ENCODE data around the gene DUSP21.
"Not testable (repeated sequence)": the region's sequence is repeated elsewhere in the genome, so short reads cannot be mapped to it uniquely, and the experiment has no call there.

Gene DUSP21

DNA sequence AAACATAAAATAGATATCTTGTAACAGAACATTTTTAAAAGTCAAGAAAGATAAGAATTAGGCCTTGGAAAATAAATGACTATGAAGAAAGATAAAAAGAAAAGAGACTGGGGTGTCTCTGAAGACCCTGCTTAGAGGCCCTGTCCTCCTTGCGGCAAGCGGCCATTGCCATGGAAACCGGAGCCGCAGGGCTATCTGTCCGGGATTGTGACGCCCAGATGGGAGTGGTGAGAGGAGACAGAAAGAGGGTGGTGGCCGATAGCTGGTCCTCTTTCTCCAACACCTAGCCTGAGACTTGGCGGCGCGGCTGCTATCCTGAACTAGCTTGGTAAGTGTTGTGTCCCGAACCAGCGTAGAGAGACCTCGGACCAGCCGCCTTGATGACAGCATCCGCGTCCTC, at the start of gene DUSP21:
DUSP21 (plus strand) TSS at position 269 of the 400 bp plus-strand sequence; CDS start at position 381, 112 bp downstream.
- in situ Hi-C loops (cut with HindIII; ENCODE audit: low pct_unique_long_range_greater_than_20kb, low sequenced_read_pairs): no loop called here
- DNase-seq (ENCODE audit: low read depth in 1 of 2, low spot score in 1 of 2): no peak
- no peak for TF ChIP-seq JUND (IDR thresholded peaks at IDR 0.05; ENCODE audit: low read depth)

DNA sequence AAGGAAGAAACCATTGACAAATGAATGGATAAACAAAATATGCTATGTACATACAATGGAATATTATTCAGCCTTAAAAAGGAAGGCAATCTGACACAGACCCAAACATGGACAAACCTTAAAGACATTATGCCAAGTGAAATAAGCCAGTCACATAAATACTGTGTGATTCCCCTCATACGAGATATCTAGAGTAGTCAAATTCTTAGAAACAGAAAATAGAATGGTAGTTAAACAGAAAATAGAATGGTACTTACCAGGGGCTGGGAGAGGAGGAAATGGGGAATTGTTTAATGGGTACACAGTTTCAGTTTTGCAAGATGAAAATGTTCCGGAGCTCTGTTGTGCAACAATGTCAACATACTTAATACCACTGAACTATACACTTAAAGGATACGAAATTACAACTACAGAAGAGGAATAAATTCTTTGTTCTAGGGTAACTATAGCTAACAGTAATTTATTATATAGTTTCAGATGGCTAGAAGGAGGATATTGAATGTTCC, 47.8 kb upstream of the DUSP21 start:
- no peak for TF ChIP-seq JUND (IDR thresholded peaks at IDR 0.05; ENCODE audit: low read depth)
- in situ Hi-C loops (cut with HindIII; ENCODE audit: low pct_unique_long_range_greater_than_20kb, low sequenced_read_pairs): no loop called here
- peak in 1 of 2 experiments; percentile 15 for DNase-seq (ENCODE audit: low read depth in 1 of 2, low spot score in 1 of 2)

DNA sequence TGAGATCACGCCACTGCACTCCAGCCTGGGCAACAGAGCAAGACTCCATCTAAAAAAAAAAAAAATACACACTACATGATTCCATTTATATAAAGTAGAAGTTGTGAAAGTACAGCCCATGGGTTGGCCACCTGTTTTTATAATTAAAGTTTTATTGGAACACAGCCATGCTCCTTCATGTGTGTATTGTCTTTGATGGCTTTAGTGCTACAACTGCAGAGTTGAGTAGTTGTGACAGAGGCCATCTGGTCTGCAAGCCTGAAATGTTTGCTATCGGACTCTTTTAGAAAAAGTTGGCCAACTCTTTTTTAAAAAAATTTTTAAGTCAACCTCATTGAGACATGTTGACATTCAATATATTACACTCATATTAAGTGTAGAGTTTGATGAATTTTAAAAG, 41.2 kb upstream of the DUSP21 start:
- no peak for DNase-seq (ENCODE audit: low read depth in 1 of 2, low spot score in 1 of 2)
- in situ Hi-C loops (cut with HindIII; ENCODE audit: low pct_unique_long_range_greater_than_20kb, low sequenced_read_pairs): no loop called here
- TF ChIP-seq JUND (IDR thresholded peaks at IDR 0.05; ENCODE audit: low read depth): no peak

DNA sequence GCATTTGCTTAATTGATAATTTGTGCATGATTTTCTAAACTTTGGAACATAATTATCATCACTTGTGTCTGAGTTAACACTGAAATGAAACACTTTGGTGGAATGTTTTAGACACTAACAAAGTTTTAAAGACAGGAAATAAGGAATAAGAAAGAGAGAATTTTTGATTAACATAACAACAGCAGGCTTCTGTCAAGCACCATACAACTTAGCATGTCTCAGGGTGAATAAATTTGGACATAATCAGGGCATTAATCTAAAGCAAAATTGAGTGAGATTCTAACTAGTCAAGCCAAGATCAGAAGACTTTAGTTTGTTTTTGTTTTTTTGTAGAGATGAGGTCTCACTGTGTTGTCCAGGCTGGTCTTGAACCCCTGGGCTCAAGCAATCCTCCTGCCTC, 28.1 kb upstream of the DUSP21 start:
- in situ Hi-C loops (cut with HindIII; ENCODE audit: low pct_unique_long_range_greater_than_20kb, low sequenced_read_pairs): no loop called here
- no peak for DNase-seq (ENCODE audit: low read depth in 1 of 2, low spot score in 1 of 2)
- TF ChIP-seq JUND (IDR thresholded peaks at IDR 0.05; ENCODE audit: low read depth): no peak

DNA sequence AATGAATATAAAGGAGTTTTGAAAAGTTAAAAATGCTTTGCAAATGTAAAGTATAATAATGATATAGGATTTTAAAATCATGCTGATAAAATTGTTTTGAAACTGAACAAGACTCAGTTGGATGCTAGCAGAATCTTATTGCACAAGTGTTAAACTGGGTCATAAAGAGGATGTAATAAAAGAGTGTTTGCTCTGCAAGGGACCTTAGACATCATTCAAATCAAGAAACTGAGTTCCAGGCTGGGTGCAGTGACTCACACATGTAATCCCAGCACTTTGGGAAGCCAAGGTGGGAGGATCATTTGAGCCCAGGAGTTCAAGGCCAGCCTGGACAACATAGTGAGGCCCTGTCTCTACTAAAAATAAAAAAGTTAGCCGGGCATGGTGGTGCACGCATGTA, 27.5 kb upstream of the DUSP21 start:
- no peak for TF ChIP-seq JUND (IDR thresholded peaks at IDR 0.05; ENCODE audit: low read depth)
- no peak for DNase-seq (ENCODE audit: low read depth in 1 of 2, low spot score in 1 of 2)
- in situ Hi-C loops (cut with HindIII; ENCODE audit: low pct_unique_long_range_greater_than_20kb, low sequenced_read_pairs): no loop called here

DNA sequence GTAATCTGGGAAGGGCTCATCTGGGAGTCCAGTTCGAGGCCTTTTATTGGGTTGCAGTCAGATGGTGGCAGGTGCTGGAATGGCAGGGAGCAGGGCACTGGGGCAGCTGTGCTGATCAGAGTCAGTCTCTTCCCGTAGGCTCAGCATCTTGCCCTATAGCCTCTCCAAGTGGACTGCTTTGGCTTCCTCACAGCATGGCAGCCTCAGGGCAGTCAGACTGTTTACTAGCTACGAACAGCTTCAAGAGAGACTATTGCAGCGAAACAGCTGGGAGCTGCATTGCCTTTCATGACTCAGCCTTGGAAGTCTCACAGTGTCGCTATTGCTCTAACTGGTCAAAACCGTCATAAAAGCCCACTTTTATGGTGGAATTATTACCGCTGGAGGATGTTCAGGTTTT, 26.8 kb upstream of the DUSP21 start:
- TF ChIP-seq JUND (IDR thresholded peaks at IDR 0.05; ENCODE audit: low read depth): no peak
- in situ Hi-C loops (cut with HindIII; ENCODE audit: low pct_unique_long_range_greater_than_20kb, low sequenced_read_pairs): no loop called here
- no peak for DNase-seq (ENCODE audit: low read depth in 1 of 2, low spot score in 1 of 2)

DNA sequence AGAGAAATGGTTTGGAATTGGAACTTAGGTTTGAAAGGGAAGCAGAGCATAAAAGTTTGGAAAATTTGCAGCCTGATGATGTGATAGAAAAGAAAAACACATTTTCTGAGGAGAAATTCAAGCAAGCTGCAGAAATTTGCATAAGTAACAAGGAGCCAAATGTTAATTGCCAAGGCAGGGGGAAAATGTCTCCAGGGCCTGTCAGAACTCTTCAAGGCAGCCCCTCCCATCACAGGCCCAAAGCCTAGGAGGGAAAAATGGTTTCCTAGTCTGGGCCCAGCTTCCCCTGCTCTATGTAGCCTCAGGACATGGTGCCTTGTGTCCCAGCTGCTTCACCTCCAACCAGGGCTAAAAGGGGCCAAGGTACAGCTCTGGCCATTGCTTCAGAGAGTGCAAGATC, 21.2 kb upstream of the DUSP21 start:
- in situ Hi-C loops (cut with HindIII; ENCODE audit: low pct_unique_long_range_greater_than_20kb, low sequenced_read_pairs): no loop called here
- no peak for DNase-seq (ENCODE audit: low read depth in 1 of 2, low spot score in 1 of 2)
- no peak for TF ChIP-seq JUND (IDR thresholded peaks at IDR 0.05; ENCODE audit: low read depth)

DNA sequence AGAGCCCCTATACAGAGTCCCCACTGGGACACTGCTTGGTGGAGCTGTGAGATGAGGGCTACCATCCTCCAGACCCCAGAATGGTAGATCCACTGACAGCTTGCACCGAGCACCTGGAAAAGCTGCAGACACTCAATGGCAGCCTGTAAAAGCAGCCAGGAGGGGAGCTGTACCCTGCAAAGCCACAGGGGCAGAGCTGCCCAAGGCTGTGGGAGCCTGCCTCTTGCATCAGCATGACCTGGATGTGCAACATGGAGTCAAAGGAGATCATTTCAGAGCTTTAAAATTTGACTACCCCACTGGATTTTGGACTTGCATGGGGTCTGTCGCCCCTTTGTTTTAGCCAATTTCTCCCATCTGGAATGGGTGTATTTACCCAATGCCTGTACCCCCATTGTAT, 20.6 kb upstream of the DUSP21 start:
- DNase-seq (ENCODE audit: low read depth in 1 of 2, low spot score in 1 of 2); in situ Hi-C loops (cut with HindIII; ENCODE audit: low pct_unique_long_range_greater_than_20kb, low sequenced_read_pairs): not testable (repeated sequence)

DNA sequence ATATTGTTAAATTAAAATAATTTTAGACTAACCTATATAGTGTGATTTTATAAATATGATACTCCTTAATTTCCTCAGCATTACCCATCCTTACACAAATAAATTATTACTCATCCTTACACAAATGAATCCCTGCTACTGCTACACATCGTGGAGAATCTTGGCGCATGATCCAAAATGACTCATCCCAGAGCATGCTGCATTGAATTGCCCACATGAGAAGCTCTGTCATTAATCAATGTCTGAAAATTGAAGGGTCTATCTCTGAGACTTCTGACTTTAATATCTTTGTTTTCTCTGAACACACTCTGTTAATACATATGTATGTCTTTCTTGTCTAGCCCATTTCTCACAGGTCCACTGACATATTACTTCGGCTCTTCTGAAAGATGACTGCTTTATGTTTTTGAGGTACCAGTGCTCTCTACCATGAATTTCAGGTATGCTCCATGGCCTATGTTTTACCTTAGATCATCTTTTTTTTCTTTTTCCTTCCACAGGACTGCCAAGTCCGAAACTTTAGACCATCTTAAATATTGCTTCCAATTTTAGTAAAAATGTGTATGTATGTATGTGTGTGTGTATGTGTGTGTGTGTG, 15.7 kb upstream of the DUSP21 start:
- no peak for TF ChIP-seq JUND (IDR thresholded peaks at IDR 0.05; ENCODE audit: low read depth)
- in situ Hi-C loops (cut with HindIII; ENCODE audit: low pct_unique_long_range_greater_than_20kb, low sequenced_read_pairs): no loop called here
- no peak for DNase-seq (ENCODE audit: low read depth in 1 of 2, low spot score in 1 of 2)

DNA sequence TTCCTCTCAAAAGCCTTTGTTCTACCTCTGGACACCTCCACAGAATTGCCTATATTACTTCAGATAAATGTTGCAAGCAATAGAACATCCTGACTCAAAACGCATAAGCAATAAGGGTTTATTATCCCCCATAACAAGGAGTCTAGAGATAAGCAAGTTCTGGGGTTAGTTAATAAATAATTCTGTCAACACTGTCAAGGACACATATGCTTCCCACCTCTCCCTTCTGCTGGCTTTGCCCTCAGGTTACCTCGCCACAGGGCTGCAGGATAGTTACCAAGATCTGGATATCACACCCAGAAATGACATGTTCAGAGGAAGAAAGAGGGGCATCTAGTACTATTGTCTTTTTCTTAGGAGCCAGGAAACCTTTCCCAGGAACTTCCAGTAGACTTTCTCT, 14.0 kb upstream of the DUSP21 start:
- DNase-seq (ENCODE audit: low read depth in 1 of 2, low spot score in 1 of 2): no peak
- in situ Hi-C loops (cut with HindIII; ENCODE audit: low pct_unique_long_range_greater_than_20kb, low sequenced_read_pairs): no loop called here
- TF ChIP-seq JUND (IDR thresholded peaks at IDR 0.05; ENCODE audit: low read depth): no peak

DNA sequence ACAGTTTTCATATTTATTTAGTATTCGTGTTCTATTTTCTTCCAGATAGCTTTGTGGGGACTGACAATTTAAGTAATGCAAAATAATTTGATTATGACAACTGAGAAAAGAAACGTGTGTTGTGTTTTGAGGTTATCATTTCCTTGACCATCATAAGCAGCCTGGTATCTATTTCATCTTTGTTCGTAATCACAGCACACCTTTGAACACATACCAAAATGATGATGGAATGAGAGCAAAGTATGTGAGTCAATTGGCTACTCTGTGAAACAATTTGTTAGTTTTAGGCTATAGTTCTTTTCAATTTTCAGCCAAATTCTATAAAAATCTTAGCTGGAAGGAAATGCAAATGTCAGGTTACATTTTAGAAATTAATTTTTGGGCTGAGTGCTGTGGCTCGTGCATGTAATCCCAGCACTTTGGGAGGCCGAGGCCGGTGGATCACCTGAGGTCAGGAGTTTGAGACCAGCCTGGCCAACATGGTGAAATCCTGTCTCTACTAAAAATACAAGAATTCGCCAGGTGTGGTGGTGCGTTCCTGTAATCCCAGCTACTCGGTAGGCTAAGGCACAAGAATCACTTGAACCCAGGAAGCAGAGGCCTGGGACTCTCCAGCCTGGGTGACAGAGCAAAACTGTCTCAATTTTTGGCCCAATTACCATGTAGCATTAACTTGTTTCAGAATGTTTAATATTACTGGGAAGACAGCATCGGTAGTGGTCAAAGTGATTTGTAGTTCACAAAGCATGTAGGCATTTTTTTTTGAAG, 1.1 kb upstream of the DUSP21 start:
- TF ChIP-seq JUND (IDR thresholded peaks at IDR 0.05; ENCODE audit: low read depth): no peak
- DNase-seq (ENCODE audit: low read depth in 1 of 2, low spot score in 1 of 2): no peak
- in situ Hi-C loops (cut with HindIII; ENCODE audit: low pct_unique_long_range_greater_than_20kb, low sequenced_read_pairs): no loop called here

DNA sequence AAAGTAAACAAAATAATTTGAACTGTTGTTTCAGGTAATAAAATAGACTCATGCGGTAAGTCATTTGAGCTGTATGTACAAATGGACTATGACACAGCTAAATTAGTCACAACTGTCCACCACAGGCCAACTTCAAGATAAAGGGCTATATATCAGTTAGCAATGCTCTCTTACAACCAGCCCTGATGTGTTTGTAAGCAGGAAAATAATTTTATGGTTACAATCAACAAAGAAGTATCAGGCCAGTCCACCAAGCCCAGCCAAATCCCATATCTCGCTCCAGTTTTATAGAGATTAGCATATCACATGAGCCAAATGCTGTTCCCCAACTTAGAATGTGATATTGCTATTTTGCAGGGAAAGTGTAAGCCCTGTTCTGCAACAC, 511 bp upstream of the DUSP21 start:
- DNase-seq (ENCODE audit: low read depth in 1 of 2, low spot score in 1 of 2): no peak
- in situ Hi-C loops (cut with HindIII; ENCODE audit: low pct_unique_long_range_greater_than_20kb, low sequenced_read_pairs): no loop called here
- TF ChIP-seq JUND (IDR thresholded peaks at IDR 0.05; ENCODE audit: low read depth): no peak

DNA sequence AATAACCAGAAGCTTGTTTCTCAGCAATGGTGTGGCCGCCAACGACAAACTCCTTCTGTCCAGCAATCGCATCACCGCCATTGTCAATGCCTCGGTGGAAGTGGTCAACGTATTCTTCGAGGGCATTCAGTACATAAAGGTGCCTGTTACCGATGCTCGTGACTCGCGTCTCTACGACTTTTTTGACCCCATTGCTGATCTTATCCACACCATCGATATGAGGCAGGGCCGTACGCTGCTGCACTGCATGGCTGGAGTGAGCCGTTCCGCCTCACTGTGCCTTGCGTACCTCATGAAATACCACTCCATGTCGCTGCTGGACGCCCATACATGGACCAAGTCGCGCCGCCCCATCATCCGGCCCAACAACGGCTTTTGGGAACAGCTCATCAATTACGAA, 383 bp downstream of the DUSP21 start:
- in situ Hi-C loops (cut with HindIII; ENCODE audit: low pct_unique_long_range_greater_than_20kb, low sequenced_read_pairs): no loop called here
- no peak for TF ChIP-seq JUND (IDR thresholded peaks at IDR 0.05; ENCODE audit: low read depth)
- DNase-seq (ENCODE audit: low read depth in 1 of 2, low spot score in 1 of 2): no peak

DNA sequence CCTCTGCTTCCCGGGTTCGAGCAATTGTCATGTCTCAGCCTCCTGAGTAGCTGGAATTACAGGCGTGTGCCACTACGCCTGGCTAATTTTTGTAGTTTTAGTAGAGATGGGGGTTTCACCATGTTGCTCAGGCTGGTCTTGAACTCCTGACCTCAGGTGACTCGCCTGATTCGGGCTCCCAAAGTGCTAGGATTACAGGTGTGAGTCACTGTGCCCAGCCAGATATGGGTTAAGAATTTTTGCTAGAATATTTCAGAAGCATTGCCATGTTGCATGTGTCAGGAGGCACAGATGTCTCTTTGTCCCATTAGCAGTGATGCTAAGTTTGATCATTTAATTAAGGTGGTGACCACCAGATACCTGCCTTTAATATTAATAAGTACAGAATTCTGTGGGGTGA, 7.1 kb downstream of the DUSP21 start:
- DNase-seq (ENCODE audit: low read depth in 1 of 2, low spot score in 1 of 2); in situ Hi-C loops (cut with HindIII; ENCODE audit: low pct_unique_long_range_greater_than_20kb, low sequenced_read_pairs): not testable (repeated sequence)

Measured in T47D (cell line).